HepG2 (cell line): ENCODE data around the gene TFPI. TPM values are rescaled to one million over a fixed set of nuclear protein-coding genes. Genes with fewer than 3 reads are reported as not detected.

ENCODE experiments used
- AFF4 ChIP-seq: sonication (generic); formaldehyde crosslinking; IDR thresholded peaks from 2 replicates; pipeline ENCODE4 v1.4.0; 2020; ENCODE audit warnings: missing genetic modification reagents
- BRD4 ChIP-seq: sonication (generic); formaldehyde crosslinking; IDR thresholded peaks from 2 replicates; pipeline ENCODE4 v1.4.0; 2020; ENCODE audit warnings: missing genetic modification reagents
- DMAP1 ChIP-seq: IDR thresholded peaks from 2 replicates; pipeline ENCODE4 v1.6.1; 2016
- DZIP1 ChIP-seq: sonication (generic); formaldehyde crosslinking; IDR thresholded peaks from 2 replicates; pipeline ENCODE4 v1.5.0; 2020; ENCODE audit warnings: mild to moderate bottlenecking, missing genetic modification reagents
- ETV5 ChIP-seq: IDR thresholded peaks from 2 replicates; pipeline ENCODE4 v1.6.1; 2018; ENCODE audit warnings: missing biosample characterization, missing genetic modification reagents, inconsistent platforms, borderline replicate concordance
- FOXA3 ChIP-seq: IDR thresholded peaks from 2 replicates; pipeline ENCODE4 v1.6.1; 2016; ENCODE audit warnings: missing genetic modification reagents, missing compliant biosample characterization
- MED1 ChIP-seq: sonication (generic); formaldehyde crosslinking; IDR thresholded peaks from 2 replicates; pipeline ENCODE4 v1.4.0; 2020; ENCODE audit warnings: missing genetic modification reagents
- MLXIP ChIP-seq: sonication (generic); formaldehyde crosslinking; IDR thresholded peaks from 2 replicates; pipeline ENCODE4 v1.9.0; 2021; ENCODE audit warnings: missing genetic modification reagents, borderline replicate concordance
- SAP130 ChIP-seq: IDR thresholded peaks from 2 replicates; pipeline ENCODE4 v1.6.1; 2016; ENCODE audit warnings: low read depth
- THAP11 ChIP-seq: IDR thresholded peaks from 2 replicates; pipeline ENCODE4 v1.6.1; 2016; ENCODE audit warnings: missing biosample characterization, missing genetic modification reagents
- ZNF17 ChIP-seq: sonication (generic); formaldehyde crosslinking; IDR thresholded peaks from 2 replicates; pipeline ENCODE4 v1.5.0; 2020; ENCODE audit warnings: mild to moderate bottlenecking, missing genetic modification reagents
- ZNF329 ChIP-seq: sonication (generic); formaldehyde crosslinking; IDR thresholded peaks from 2 replicates; pipeline ENCODE4 v1.9.0; 2021; ENCODE audit warnings: low read depth, mild to moderate bottlenecking, missing genetic modification reagents
- ZNF841 ChIP-seq: sonication (generic); formaldehyde crosslinking; IDR thresholded peaks from 2 replicates; pipeline ENCODE4 v1.8.1; 2023; ENCODE audit warnings: missing genetic modification reagents, borderline replicate concordance
- polyA plus RNA-seq, 8 experiments: library from polyadenylated mRNA; depleted of rRNA in 3 of 8; stranded (reverse) in 7 of 8; unstranded in 1 of 8; fragments of >200 nt; fragmentation: Illumina TruSeq in 4 of 8; extraction: Trizol in 4 of 8; gene quantifications; 2 replicates each; pipeline versions ENCODE4 v1.2.1 to v1.2.3, GENCODE V29; 2011 to 2016; ENCODE audit warnings: low read depth in 4 of 8, missing spikeins in 1 of 8, mixed read lengths in 1 of 8; ENCODE audit not compliant: insufficient read depth in 1 of 8
- total RNA-seq, 5 experiments: library from RNA; depleted of rRNA; stranded (reverse); fragments of >200 nt; fragmentation: Illumina TruSeq; extraction: Trizol; gene quantifications; 2 replicates each; pipeline ENCODE4 v1.2.3, GENCODE V29; 2016; ENCODE audit warnings: low read depth in 1 of 5

TFPI gene
- total and polyA plus RNA-seq, 2 of the 13 experiments (the other 11 are each of a cell fraction or from before 2014, with no cell fraction given): 301 to 436 TPM

GRCh38 chr2:187519419-187520120, 34.7 kb downstream of the TFPI start (continued):
- 0 out of 2 replicates have a peak, but pooled peaks have one; percentile 5 for TF ChIP-seq THAP11
- TF ChIP-seq ZNF329 (CRISPR knock-in tag): 0 out of 2 replicates have a peak, but pooled peaks have one; percentile 53
- 0 out of 2 replicates have a peak, but pooled peaks have one; percentile 6 for TF ChIP-seq ETV5
- TF ChIP-seq DMAP1: no peak
- TF ChIP-seq ZNF841 (CRISPR knock-in tag): no peak
- TF ChIP-seq MED1 (CRISPR knock-in tag): peak; percentile 71
- 0 out of 2 replicates have a peak, but pooled peaks have one; percentile 34 for TF ChIP-seq SAP130 (CRISPR knock-in tag)
- no peak for TF ChIP-seq DZIP1 (CRISPR knock-in tag)
- TF ChIP-seq AFF4 (CRISPR knock-in tag): no peak; the same call in 1 of the 2 replicates
- TF ChIP-seq MLXIP (CRISPR knock-in tag): no peak; the same call in 1 of the 2 replicates
- peak; percentile 81 for TF ChIP-seq FOXA3
- 0 out of 2 replicates have a peak, but pooled peaks have one; percentile 25 for TF ChIP-seq BRD4
- TF ChIP-seq ZNF17: peak; percentile 98
